GM19324 (cell line): ENCODE data around the gene GCHFR.

Experiments used
- ATAC-seq: cut with Tn5 transposase; IDR thresholded peaks from one replicate; pipeline ENCODE4 v1.9.1; 2021; ENCODE audit warnings: mild to moderate bottlenecking, moderate library complexity; ENCODE audit not compliant: unreplicated experiment, low FRiP score

GCHFR gene

GRCh38 chr15:40775007-40775406 lies 11.1 kb downstream of the GCHFR start:
- no peak for ATAC-seq

GRCh38 chr15:40775740-40776536 lies 12.1 kb downstream of the GCHFR start:
- no peak for ATAC-seq

- ATAC-seq: no peak
Observed at GRCh38 chr15:40776537-40777141, 12.8 kb downstream of the GCHFR start.

- peak; percentile 62 for ATAC-seq
Observed at GRCh38 chr15:40782609-40783227, 18.9 kb downstream of the GCHFR start.

- ATAC-seq: no peak
Observed at GRCh38 chr15:40785164-40785563, 21.3 kb downstream of the GCHFR start.

- no peak for ATAC-seq
Observed at GRCh38 chr15:40785814-40786213, 21.9 kb downstream of the GCHFR start.

GRCh38 chr15:40787344-40787841 lies 23.5 kb downstream of the GCHFR start:
- no peak for ATAC-seq

GRCh38 chr15:40787991-40788390 lies 24.1 kb downstream of the GCHFR start:
- no peak for ATAC-seq

GRCh38 chr15:40789119-40789518 lies 25.3 kb downstream of the GCHFR start:
- ATAC-seq: no peak

GRCh38 chr15:40789999-40790398 lies 26.1 kb downstream of the GCHFR start:
- ATAC-seq: no peak

GRCh38 chr15:40790718-40791117 lies 26.9 kb downstream of the GCHFR start:
- no peak for ATAC-seq

GRCh38 chr15:40792394-40792793 lies 28.5 kb downstream of the GCHFR start:
- no peak for ATAC-seq

GRCh38 chr15:40793216-40793989 lies 29.5 kb downstream of the GCHFR start:
- ATAC-seq: no peak

GRCh38 chr15:40796041-40796440 lies 32.2 kb downstream of the GCHFR start:
- ATAC-seq: no peak

GRCh38 chr15:40796512-40796911 lies 32.6 kb downstream of the GCHFR start:
- no peak for ATAC-seq

- no peak for ATAC-seq
Observed at GRCh38 chr15:40799523-40799922, 35.7 kb downstream of the GCHFR start.

GRCh38 chr15:40803076-40803475 lies 39.2 kb downstream of the GCHFR start:
- no peak for ATAC-seq

- no peak for ATAC-seq
Observed at GRCh38 chr15:40803688-40804087, 39.8 kb downstream of the GCHFR start.

- ATAC-seq: no peak
Observed at GRCh38 chr15:40806672-40807027, 42.8 kb downstream of the GCHFR start.

- peak; percentile 97 for ATAC-seq
Observed at GRCh38 chr15:40807028-40807887, 43.4 kb downstream of the GCHFR start, which contains the start of the genes DNAJC17 and ZFYVE19. Gene DNAJC17 (minus strand): TSS chr15:40807473. CDS start chr15:40807446, 27 bp downstream. Gene ZFYVE19 (plus strand): TSS chr15:40807089. CDS start chr15:40807590, 501 bp downstream.
